Fibroblast of villous mesenchyme (primary cell): Measurements from ENCODE around the gene KIAA1549. TPM values are rescaled to one million over a fixed set of nuclear protein-coding genes. Genes with fewer than 3 reads are reported as not detected.
"Not testable (repeated sequence)": the region's sequence is repeated elsewhere in the genome, so short reads cannot be mapped to it uniquely, and the experiment has no call there.

Source experiments
- DNase-seq: peaks from one replicate; pipeline ENCODE4 v3.0.0-alpha.2; 2010; ENCODE audit warnings: low read depth
- H3K4me3 ChIP-seq: 2 replicates; pipeline ENCODE4 v1.5.1; 2011; ENCODE audit warnings: low read depth, mild to moderate bottlenecking, low read length
- CTCF ChIP-seq: IDR thresholded peaks from 2 replicates; pipeline ENCODE4 v1.5.1; 2012; ENCODE audit warnings: low read depth, mild to moderate bottlenecking, low read length; ENCODE audit not compliant: insufficient read depth
- small RNA-seq: library from RNA; depleted of rRNA; stranded (forward); fragments of <200 nt; gene quantifications from one replicate; pipeline ENCODE3, GENCODE V24; 2012
- total RNA-seq: library from RNA; depleted of rRNA; stranded (reverse); fragments of >200 nt; gene quantifications from 2 replicates; pipeline ENCODE4 v1.2.3, GENCODE V29; 2012

KIAA1549 gene
- total RNA-seq, 1 donor, result 2.6 TPM

DNA sequence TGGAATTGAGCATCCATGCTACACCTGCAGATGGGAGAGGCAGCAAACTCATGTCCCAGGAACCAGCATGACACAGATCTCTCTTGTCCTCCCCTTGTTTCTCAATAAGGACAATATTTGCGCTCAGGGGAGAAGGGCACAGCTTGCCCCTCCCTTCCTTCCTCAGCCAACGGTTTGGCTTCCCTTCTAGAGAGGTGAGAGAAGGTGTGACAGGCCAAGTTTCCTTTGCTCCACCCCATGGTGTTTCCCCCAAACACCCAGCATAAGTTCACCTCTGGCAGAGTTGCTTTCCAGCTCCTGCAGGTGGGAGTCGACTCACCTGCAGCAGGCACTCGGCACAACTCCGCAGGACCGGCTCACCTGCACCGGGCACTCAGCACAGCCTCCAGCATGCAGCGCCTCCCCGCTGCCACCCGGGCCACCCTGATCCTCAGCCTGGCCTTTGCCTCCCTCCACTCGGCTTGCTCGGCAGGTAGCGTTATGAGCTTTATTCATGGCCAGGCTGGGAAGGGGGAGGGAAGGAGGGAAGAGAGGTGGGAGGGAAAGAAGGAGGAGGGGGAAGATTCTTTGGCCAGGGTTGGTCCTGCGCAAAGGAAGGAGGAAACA lies 183.4 kb downstream of the KIAA1549 start, which contains the start of the genes ATP6V0A4 and TMEM213:
Gene ATP6V0A4 (minus strand): TSS at position 482 of the 606 bp plus-strand sequence. CDS start 26,949 bp downstream, outside the sequence.
Gene TMEM213 (plus strand): TSS at position 280 of the 606 bp plus-strand sequence. CDS start 111 bp downstream, at position 391.
- no peak within 1 kb of the TSS for H3K4me3 ChIP-seq
- TF ChIP-seq CTCF, result no peak
- no peak for DNase-seq

- H3K4me3 ChIP-seq, DNase-seq: not testable (repeated sequence)
Measured at GRCh38 chr7:138797046-138797445, 184.1 kb downstream of the KIAA1549 start.

GRCh38 chr7:138796038-138796615 lies 185.1 kb downstream of the KIAA1549 start:
- TF ChIP-seq CTCF, result no peak
- DNase-seq, result no peak
- no peak overlapping the region for H3K4me3 ChIP-seq

DNA sequence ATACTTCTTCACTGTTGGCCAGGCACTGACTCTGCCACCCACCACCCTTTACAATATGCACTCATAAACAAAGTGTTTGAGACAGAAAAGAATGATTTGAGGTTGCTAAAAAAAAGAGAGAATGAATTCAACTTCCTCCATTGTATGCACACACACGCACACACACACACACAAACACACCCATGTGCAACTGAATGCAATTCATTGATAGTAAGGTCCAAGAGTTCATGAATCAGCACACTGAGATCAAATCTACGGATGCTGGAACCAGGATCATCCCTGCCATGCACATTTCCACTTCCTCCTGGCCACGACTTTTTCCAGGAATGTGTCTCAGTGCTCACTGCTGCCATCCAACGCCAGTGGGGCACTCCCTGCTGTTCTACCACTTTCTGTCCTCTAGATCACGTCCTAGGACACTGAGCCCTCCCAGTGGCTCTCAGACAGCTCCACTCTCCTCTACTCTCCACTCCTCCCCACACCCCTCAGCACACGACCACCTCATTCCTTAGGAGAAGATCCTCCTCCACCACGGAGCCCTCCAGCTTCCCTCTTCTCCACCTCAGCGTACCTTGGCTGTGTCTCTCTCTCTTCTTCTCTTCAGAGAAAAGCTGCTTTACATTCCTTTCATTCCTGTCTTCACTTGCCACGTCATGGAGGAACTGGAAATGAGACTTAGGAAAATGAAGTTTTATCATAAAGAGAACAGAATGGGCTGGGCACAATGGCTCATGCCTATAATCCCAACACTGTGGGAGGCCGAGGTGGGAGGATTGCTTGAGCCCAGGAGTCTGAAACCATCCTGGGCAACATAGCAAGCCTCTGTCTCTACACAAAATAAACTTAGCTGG lies 195.4 kb downstream of the KIAA1549 start:
- no peak for DNase-seq
- H3K4me3 ChIP-seq, result no peak overlapping the region
- TF ChIP-seq CTCF, result no peak

DNA sequence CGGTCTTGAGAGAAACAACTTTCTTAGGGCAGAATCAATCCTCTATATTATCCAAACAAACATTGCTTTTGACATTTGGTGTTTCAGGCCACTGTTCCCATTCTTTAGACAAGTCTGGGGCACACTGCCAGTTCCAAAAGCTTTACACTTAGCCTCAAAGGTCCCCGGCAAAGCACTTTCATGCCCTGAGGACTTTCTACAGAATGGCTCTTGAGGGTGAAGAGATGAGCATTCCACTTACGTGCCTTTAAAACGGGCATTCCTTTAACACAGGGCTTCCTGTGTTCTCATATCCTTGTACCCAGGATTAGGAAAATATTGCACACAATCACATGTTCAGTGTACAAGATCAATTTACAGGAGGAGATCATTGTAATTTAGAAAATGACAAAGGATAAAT lies 196.5 kb downstream of the KIAA1549 start:
- no peak for DNase-seq

More for the DNA sequence above, 196.5 kb downstream of the KIAA1549 start:
- H3K4me3 ChIP-seq, result no peak overlapping the region
- TF ChIP-seq CTCF, result no peak

Small RNA genes lying within 50 kb of the gene (small RNA-seq; reads per million reads assigned to genes)
- not detected for gene RNU6-1272P

Other genes with a start within 250 kb of the KIAA1549 start
- not detected in 2 replicates for gene TMEM213, start 183.4 kb downstream of the KIAA1549 start, total RNA-seq
- under 0.01 TPM in 1 of 2 replicates, not detected in the other for gene ATP6V0A4, start 183.2 kb downstream of the KIAA1549 start, total RNA-seq
- gene ZC3HAV1L, start 54.7 kb upstream of the KIAA1549 start, total RNA-seq, result 13.9 and 21.2 TPM in 2 replicates
- gene ZC3HAV1, start 128.3 kb upstream of the KIAA1549 start, total RNA-seq, result 35.8 and 56.6 TPM in 2 replicates
- 5.8 and 6.5 TPM in 2 replicates for gene UBN2, start 249.8 kb upstream of the KIAA1549 start, total RNA-seq